ENCODE measurements around the gene ATP8A2.

GRCh38 chr13:25457566-25457965, 85.8 kb downstream of the ATP8A2 start:
- TF ChIP-seq CTCF (conservative IDR thresholded peaks at IDR 0.05) (no peak), ZFX (IDR thresholded peaks at IDR 0.05) (no peak)
